Measurements from ENCODE around the gene PRKCZ. TPM values are rescaled to one million over a fixed set of nuclear protein-coding genes. Genes with fewer than 3 reads are reported as not detected.
A peak's percentile ranks its signal among the peaks of the same experiment; 100 is the strongest.

PRKCZ gene
- total and polyA plus RNA-seq, 12 donors = 8.4 to 18.4 (median 14.5) TPM

DNA sequence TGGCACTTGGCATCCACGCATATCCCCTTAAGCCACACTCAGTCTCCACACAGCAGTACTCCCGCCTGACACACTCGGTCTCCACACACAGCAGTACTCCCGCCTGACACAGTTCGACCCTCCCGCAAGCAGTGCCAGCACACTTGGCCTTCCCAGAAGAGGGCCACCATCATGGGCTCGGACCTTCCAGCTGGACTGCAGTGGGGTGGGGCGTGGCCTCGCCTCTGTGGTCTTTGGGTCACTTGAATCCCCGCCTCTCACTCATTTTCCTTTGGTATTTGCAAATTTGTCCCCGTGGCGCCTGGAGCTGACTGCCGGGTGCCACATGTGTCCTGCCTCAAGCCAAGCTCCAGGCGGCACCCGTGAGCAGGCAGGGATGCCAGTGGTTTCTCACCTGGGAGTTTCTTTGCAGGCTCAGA is 80.7 kb downstream of the PRKCZ start:
- Histone ChIP-seq H3K27me3 (peaks cover 0 to 4% (median 0%) of the 10 kb centered on the region in 7 donors), H3K4me1 (peaks cover 8 to 50% (median 35%) of the 10 kb centered on the region in 9 donors), H3K9me3 (no peaks in the 10 kb centered on the region), H3K4me3 (no peak overlapping the region), H3K36me3 (no peaks in the 10 kb centered on the region), H3K27ac (no peak overlapping the region)
- TF ChIP-seq, protein P1, sequence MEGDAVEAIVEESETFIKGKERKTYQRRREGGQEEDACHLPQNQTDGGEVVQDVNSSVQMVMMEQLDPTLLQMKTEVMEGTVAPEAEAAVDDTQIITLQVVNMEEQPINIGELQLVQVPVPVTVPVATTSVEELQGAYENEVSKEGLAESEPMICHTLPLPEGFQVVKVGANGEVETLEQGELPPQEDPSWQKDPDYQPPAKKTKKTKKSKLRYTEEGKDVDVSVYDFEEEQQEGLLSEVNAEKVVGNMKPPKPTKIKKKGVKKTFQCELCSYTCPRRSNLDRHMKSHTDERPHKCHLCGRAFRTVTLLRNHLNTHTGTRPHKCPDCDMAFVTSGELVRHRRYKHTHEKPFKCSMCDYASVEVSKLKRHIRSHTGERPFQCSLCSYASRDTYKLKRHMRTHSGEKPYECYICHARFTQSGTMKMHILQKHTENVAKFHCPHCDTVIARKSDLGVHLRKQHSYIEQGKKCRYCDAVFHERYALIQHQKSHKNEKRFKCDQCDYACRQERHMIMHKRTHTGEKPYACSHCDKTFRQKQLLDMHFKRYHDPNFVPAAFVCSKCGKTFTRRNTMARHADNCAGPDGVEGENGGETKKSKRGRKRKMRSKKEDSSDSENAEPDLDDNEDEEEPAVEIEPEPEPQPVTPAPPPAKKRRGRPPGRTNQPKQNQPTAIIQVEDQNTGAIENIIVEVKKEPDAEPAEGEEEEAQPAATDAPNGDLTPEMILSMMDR (IDR thresholded peaks at IDR 0.05) = no peak
- no peak for DNase-seq
- intact Hi-C loops (cut with DNase I) = loop anchor here in 5 of 10 donors (5.0 to 10.0 kb wide), 3 partner anchors 41 to 251 kb away; no protein-coding TSS in a partner anchor
- ATAC-seq = no peak
- WGBS, 2 donors = 93 to 95% methylated on average over 15 of the region's 15 CpGs

DNA sequence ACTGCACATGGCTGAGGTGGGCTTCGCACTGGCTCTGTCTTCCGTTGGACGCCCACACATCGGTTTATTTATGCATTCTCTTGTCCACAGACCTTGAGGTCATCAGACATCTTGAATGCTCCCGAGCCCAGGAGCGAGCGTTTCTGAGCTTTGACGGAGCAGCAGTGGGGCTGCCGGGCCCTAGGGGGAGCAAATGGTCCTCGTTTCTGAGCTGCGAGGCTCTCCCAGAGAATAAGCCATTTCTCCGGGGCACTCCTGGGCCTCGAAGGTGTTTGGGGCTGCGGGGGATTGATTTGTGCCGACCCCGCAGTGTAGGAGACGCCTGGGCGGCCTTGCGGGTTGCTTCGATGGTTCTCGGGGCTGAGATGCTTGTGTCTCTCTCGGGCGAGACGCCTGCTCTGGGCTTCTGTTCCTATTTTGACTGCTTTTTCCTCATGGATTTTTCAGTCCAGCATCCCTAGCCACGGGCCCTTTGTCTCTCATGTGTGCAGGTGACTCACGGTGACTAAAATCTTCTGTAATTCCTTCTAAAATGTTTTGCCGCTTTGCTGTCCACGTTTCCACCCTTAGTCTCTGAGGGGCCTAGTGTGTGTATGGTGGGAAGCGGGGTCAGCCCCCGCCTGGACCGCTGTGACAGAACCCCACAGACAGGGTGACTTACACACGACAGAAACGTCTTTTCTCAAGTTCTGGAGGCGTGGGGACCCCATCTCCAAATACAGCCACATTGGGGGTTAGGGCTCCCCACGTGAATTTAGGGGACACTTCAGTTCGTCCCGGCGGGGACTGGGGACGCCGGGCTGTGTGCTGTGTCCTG is 82.2 kb downstream of the PRKCZ start:
- intact Hi-C loops (cut with DNase I) = loop anchor here in 6 of 10 donors (1.0 to 10.0 kb wide), 5 partner anchors 40 to 250 kb away; no protein-coding TSS in a partner anchor

DNA sequence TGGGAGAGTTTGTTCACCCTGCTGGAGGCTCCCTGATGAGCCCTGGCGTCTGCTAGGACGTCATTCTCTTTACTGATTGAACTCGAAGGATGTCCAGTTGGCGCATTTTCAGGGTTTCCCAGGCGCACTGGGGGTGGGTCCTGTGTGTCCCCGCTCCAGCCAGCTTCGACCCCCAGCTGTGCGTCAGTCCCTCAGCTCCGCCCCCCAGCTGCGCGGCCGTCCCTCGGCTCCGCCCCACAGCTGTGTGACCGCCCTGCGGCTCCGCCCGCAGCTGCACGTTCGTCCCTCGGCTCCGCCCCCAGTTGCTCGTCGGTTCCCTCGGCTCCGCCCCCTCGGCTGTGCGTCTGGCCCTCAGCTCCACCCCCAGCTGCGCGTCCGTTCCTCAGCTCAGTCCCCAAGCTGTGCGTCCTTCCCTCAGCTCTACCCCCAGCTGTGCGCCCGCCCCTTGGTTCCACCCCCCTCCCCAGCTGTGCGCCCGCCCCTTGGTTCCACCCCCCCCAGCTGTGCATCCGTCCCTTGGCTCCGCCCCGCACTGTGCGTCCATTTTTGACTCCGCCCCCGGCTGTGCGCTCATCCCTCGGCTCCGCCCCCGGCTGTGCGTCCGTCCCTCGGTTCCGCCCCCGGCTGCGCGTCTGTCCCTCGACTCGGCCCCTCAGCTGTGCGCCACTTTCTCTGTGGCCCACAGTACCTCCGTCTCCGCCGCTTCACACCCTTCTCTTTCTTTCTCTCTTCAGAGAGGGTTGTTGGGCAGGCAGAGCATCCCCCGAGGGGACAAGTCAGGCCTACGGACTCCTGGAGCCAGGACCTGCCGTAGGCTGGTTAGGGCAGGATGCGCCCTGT is 83.0 kb downstream of the PRKCZ start:
- intact Hi-C loops (cut with DNase I) = loop anchor here in 6 of 10 donors (2.0 to 10.0 kb wide), 4 partner anchors 39 to 249 kb away; no protein-coding TSS in a partner anchor
- H3K4me3 ChIP-seq = peak overlapping the region in 9 of 10 donors; percentile 21 to 60 (median 46)
- H3K27ac ChIP-seq = peak overlapping the region; percentile 52 to 96 (median 88)
- peaks cover 8 to 44% (median 25%) of the 10 kb centered on the region in 9 donors for H3K4me1 ChIP-seq
- peak; percentile 92 to 95 (median 94) for ATAC-seq
- TF ChIP-seq, protein P1 (IDR thresholded peaks at IDR 0.05) = no peak
- no peaks in the 10 kb centered on the region for H3K9me3 ChIP-seq
- H3K36me3 ChIP-seq = no peaks in the 10 kb centered on the region
- DNase-seq = peak; percentile 98 to 99
- WGBS, 2 donors = 5 to 6% methylated on average over 59 to 63 of the region's 63 CpGs
- H3K27me3 ChIP-seq = no peaks in the 10 kb centered on the region

More for the DNA sequence above, 82.2 kb downstream of the PRKCZ start:
- Histone ChIP-seq H3K27me3 (no peaks in the 10 kb centered on the region), H3K9me3 (no peaks in the 10 kb centered on the region), H3K4me3 (peak overlapping the region in 9 of 10 donors; percentile 21 to 60 (median 46)), H3K36me3 (no peaks in the 10 kb centered on the region), H3K27ac (peak overlapping the region; percentile 52 to 96 (median 88)), H3K4me1 (peaks cover 8 to 50% (median 29%) of the 10 kb centered on the region in 9 donors)
- WGBS, 2 donors = 18 to 25% methylated on average over 40 of the region's 40 CpGs
- TF ChIP-seq, protein P1 (IDR thresholded peaks at IDR 0.05) = peak; percentile 25 to 71 (median 50)
- ATAC-seq = peak in 6 of 8 donors; percentile 11 to 54 (median 29)
- DNase-seq = peak; percentile 47 to 57

DNA sequence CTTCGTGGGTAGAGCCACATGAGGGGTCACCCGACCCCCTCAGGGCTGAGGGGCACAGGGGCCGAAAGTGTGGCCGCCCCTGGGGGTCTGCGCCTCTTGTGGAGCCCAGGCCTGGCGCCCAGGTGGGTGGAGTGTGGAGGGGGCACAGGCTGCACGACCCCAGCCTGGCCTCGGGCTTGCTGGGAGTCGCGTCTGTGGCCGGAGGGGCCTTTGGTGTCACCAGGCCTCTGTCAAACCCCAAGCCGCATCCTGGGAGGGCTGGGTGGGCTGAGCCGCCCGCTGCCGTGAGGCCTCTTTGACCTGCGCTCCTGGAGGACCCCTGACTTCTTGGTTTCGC is 83.6 kb downstream of the PRKCZ start:
- Histone ChIP-seq H3K36me3 (no peaks in the 10 kb centered on the region), H3K4me1 (peaks cover 8 to 44% (median 25%) of the 10 kb centered on the region in 9 donors), H3K4me3 (peak overlapping the region in 9 of 10 donors; percentile 21 to 60 (median 46)), H3K9me3 (no peaks in the 10 kb centered on the region), H3K27me3 (no peaks in the 10 kb centered on the region), H3K27ac (peak overlapping the region; percentile 21 to 96 (median 88))
- DNase-seq = no peak
- ATAC-seq = no peak
- TF ChIP-seq, protein P1 (IDR thresholded peaks at IDR 0.05) = no peak
- 81 to 83% methylated on average over 17 of the region's 17 CpGs for WGBS, 2 donors
- intact Hi-C loops (cut with DNase I) = loop anchor here in 6 of 10 donors (2.0 to 10.0 kb wide), 4 partner anchors 38 to 248 kb away; no protein-coding TSS in a partner anchor
